ENCODE results near the gene EPB41L1. TPM values are rescaled to one million over a fixed set of nuclear protein-coding genes. Genes with fewer than 3 reads are reported as not detected.

EPB41L1 gene
- total RNA-seq, 1 experiment from 2014 or later: 42.1 TPM

DNA sequence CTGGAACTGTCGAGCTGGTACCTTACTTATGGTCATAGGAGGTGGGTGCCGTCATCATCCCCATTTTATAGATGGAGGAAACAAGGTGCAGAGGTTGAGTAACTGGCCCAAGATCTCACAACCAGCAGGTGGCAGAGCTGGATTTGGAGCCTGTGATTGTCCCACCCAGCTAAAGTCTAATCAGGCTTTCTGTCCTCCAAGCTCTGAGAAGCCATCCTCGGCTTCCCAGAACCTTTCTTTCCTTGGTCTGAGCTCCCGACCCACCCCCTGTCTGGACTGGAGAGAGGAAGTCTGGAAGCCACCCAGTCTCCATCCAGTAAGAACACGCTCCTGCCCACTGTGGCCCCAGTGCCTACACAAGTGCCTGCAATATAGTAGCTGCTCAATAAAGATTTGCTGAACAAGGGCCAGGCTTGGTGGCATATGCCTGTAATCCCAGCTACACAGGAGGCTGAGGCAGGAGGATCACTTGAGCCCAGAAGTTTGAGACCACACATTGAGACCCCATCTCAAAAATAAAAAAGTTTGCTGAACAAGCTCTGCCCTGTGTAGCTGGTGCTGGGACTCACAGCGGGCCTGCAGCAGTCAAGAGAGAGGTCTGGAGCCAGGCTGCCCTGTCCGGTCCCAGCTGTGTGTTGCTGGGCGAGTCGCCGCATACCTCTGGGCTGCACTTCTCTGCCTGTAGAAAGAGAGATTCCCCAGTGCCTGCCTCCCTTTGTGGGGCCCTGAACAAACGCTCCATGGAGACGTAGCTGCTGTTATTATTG, 119.1 kb downstream of the EPB41L1 start:
- Histone ChIP-seq H3K9me2 (ENCODE audit: insufficient read depth) (no peaks in the 10 kb centered on the region), H2AFZ (ENCODE audit: low read depth, low read length, poor library complexity, severe bottlenecking) (no peak overlapping the region), H3K79me2 (ENCODE audit: insufficient read depth, low read length) (no peaks in the 10 kb centered on the region), H4K20me1 (ENCODE audit: insufficient read depth) (no peaks in the 10 kb centered on the region), H3K9ac (ENCODE audit: low read length) (no peak overlapping the region), H3K4me3 (replicated peaks in 1 of 2; ENCODE audit: low read depth in 1 of 2, low read length in 2 of 2) (no peak overlapping the region), H3K4me2 (ENCODE audit: low read length) (no peak overlapping the region), H3K4me1 (ENCODE audit: control insufficient read depth in 1 of 2, insufficient read depth in 2 of 2, low read length in 2 of 2) (no peaks in the 10 kb centered on the region), H3K9me3 (ENCODE audit: control insufficient read depth in 1 of 2, insufficient read depth in 1 of 2, low read depth in 1 of 2, low read length in 2 of 2) (no peaks in the 10 kb centered on the region), H3K36me3 (ENCODE audit: control insufficient read depth in 1 of 2, insufficient read depth in 2 of 2, low read length in 2 of 2) (no peaks in the 10 kb centered on the region), H3K27me3 (ENCODE audit: insufficient read depth, low read length) (no peaks in the 10 kb centered on the region), H3K27ac (ENCODE audit: low read depth, low read length) (no peak overlapping the region)
- ChIA-PET RAD21 (ENCODE audit: low non-redundant PET in 1 of 2, low total read pairs in 2 of 2, uncharacterized antibody in 2 of 2, unreplicated experiment in 2 of 2) (interaction anchor here (0.6 to 1.6 kb wide), 5 partner anchors 110 to 166 kb away, joined by 4 to 7 read pairs (median 5); no protein-coding TSS in a partner anchor), CTCF (interaction anchor here (0.9 to 4.1 kb wide), 5 partner anchors 126 to 332 kb away, joined by 3 to 57 read pairs (median 4); partner anchors contain the start of gene RAB5IF), POLR2A (interaction anchor here (0.5 kb wide), 1 partner anchor 347 kb away, joined by 4 read pairs; no protein-coding TSS in a partner anchor)
- peak; percentile 4 for DNase-seq (ENCODE audit: low read depth, low spot score)
- ATAC-seq: peak; percentile 68
- no TSS peak for BruUV-seq (replicated peaks)
- intact Hi-C loops (cut with micrococcal nuclease): loop anchor here (1.0 kb wide), 1 partner anchor 166 kb away; no protein-coding TSS in a partner anchor
- TF ChIP-seq, protein P1, sequence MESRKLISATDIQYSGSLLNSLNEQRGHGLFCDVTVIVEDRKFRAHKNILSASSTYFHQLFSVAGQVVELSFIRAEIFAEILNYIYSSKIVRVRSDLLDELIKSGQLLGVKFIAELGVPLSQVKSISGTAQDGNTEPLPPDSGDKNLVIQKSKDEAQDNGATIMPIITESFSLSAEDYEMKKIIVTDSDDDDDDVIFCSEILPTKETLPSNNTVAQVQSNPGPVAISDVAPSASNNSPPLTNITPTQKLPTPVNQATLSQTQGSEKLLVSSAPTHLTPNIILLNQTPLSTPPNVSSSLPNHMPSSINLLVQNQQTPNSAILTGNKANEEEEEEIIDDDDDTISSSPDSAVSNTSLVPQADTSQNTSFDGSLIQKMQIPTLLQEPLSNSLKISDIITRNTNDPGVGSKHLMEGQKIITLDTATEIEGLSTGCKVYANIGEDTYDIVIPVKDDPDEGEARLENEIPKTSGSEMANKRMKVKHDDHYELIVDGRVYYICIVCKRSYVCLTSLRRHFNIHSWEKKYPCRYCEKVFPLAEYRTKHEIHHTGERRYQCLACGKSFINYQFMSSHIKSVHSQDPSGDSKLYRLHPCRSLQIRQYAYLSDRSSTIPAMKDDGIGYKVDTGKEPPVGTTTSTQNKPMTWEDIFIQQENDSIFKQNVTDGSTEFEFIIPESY (IDR thresholded peaks at IDR 0.05; ENCODE audit: extremely low read depth, insufficient replicate concordance, low read length): no peak
- no peak for TF ChIP-seq SRF (IDR thresholded peaks at IDR 0.05; ENCODE audit: low read depth)
- no peak for TF ChIP-seq SIN3A (IDR thresholded peaks at IDR 0.05; ENCODE audit: low read depth)
- no peak for TF ChIP-seq TCF7L2 (IDR thresholded peaks at IDR 0.05; ENCODE audit: borderline replicate concordance, extremely low read depth, insufficient read depth, insufficient read length)
- TF ChIP-seq SP1 (IDR thresholded peaks at IDR 0.05; ENCODE audit: low read depth): no peak
- peak; percentile 66 for TF ChIP-seq RAD21 (IDR thresholded peaks at IDR 0.05; ENCODE audit: low read depth)
- TF ChIP-seq FOSL1 (IDR thresholded peaks at IDR 0.05; ENCODE audit: low read depth): no peak
- no peak for TF ChIP-seq POLR2A (IDR thresholded peaks at IDR 0.05; ENCODE audit: borderline replicate concordance, extremely low read depth, insufficient read depth, insufficient read length)
- TF ChIP-seq EGR1 (IDR thresholded peaks at IDR 0.05; ENCODE audit: low read depth): no peak
- no peak for TF ChIP-seq ZFX (IDR thresholded peaks at IDR 0.05)
- TF ChIP-seq, protein P2, sequence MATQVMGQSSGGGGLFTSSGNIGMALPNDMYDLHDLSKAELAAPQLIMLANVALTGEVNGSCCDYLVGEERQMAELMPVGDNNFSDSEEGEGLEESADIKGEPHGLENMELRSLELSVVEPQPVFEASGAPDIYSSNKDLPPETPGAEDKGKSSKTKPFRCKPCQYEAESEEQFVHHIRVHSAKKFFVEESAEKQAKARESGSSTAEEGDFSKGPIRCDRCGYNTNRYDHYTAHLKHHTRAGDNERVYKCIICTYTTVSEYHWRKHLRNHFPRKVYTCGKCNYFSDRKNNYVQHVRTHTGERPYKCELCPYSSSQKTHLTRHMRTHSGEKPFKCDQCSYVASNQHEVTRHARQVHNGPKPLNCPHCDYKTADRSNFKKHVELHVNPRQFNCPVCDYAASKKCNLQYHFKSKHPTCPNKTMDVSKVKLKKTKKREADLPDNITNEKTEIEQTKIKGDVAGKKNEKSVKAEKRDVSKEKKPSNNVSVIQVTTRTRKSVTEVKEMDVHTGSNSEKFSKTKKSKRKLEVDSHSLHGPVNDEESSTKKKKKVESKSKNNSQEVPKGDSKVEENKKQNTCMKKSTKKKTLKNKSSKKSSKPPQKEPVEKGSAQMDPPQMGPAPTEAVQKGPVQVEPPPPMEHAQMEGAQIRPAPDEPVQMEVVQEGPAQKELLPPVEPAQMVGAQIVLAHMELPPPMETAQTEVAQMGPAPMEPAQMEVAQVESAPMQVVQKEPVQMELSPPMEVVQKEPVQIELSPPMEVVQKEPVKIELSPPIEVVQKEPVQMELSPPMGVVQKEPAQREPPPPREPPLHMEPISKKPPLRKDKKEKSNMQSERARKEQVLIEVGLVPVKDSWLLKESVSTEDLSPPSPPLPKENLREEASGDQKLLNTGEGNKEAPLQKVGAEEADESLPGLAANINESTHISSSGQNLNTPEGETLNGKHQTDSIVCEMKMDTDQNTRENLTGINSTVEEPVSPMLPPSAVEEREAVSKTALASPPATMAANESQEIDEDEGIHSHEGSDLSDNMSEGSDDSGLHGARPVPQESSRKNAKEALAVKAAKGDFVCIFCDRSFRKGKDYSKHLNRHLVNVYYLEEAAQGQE (IDR thresholded peaks at IDR 0.05; ENCODE audit: low read depth): no peak
- no peak for TF ChIP-seq YY1 (IDR thresholded peaks at IDR 0.05; ENCODE audit: extremely low read depth, insufficient replicate concordance, low read depth, low read length)
- TF ChIP-seq JUND (IDR thresholded peaks at IDR 0.05): no peak
- TF ChIP-seq ZNF274 (IDR thresholded peaks at IDR 0.05; ENCODE audit: low read depth, low read length): no peak
- TF ChIP-seq, protein P3, sequence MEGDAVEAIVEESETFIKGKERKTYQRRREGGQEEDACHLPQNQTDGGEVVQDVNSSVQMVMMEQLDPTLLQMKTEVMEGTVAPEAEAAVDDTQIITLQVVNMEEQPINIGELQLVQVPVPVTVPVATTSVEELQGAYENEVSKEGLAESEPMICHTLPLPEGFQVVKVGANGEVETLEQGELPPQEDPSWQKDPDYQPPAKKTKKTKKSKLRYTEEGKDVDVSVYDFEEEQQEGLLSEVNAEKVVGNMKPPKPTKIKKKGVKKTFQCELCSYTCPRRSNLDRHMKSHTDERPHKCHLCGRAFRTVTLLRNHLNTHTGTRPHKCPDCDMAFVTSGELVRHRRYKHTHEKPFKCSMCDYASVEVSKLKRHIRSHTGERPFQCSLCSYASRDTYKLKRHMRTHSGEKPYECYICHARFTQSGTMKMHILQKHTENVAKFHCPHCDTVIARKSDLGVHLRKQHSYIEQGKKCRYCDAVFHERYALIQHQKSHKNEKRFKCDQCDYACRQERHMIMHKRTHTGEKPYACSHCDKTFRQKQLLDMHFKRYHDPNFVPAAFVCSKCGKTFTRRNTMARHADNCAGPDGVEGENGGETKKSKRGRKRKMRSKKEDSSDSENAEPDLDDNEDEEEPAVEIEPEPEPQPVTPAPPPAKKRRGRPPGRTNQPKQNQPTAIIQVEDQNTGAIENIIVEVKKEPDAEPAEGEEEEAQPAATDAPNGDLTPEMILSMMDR (IDR thresholded peaks at IDR 0.05 in 2 of 3, conservative IDR thresholded peaks at IDR 0.05 in 1 of 3; ENCODE audit: borderline replicate concordance in 1 of 3, insufficient read depth in 1 of 3, low read depth in 2 of 3, low read length in 2 of 3): peak; percentile 42 to 48 (median 47); a peak in 5 of 6 replicates
- no peak for TF ChIP-seq ELF1 (IDR thresholded peaks at IDR 0.05; ENCODE audit: borderline replicate concordance, low read depth)
- no peak for TF ChIP-seq EZH2 (IDR thresholded peaks at IDR 0.05)
